HS-27A (cell line): ENCODE results near the gene C8B.

ENCODE experiments used
- DNase-seq: peaks from one replicate; pipeline ENCODE4 v3.0.0-alpha.2; 2012; ENCODE audit warnings: low read depth, missing footprints

The C8B gene

GRCh38 chr1:56898005-56898373 is 67.8 kb downstream of the C8B start:
- DNase-seq = no peak

- DNase-seq = no peak
Observed at GRCh38 chr1:56897150-56898004, 68.4 kb downstream of the C8B start.

GRCh38 chr1:56894014-56894413 is 71.8 kb downstream of the C8B start:
- DNase-seq = no peak

DNA sequence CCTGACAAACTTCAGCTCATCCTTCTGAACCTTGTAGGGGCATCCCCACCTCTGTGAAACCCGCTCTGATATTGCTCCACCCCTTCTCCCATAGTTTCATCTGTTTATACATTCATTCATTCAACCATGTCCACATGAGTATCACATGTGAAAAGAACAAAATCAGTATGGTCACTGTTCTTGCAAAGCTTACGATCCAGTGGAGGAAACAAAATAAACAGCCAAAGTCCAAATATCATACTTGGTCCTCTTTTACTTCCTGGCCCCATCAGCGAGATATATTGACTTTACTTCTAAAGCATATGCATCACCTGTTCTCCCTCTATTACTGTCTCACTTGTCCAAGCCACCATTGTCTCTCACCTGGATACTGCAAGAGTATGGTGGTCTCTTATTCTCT is 75.6 kb downstream of the C8B start:
- DNase-seq = no peak

- no peak for DNase-seq
Observed at GRCh38 chr1:56881417-56881816, 84.4 kb downstream of the C8B start.

DNA sequence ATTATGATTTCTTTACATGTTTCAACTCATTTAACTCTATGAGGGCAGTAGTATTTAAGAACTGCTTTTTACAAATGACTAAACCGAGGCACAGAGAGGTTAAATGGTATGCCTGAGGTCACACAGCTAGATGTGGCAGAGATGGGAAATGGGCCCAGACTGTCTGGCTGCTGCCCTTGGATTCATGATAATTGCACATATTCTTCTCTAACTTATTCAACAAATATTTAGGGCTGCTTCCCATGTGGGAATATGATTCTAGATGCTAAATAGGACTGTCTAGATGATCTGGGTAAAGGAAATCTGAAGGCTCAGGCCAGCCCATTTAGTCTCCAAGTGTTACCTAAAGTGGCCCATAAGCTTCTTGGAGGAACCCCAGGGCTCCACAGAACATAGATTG is 85.0 kb downstream of the C8B start:
- DNase-seq = no peak
